ENCODE data around the gene RYR1.

RYR1 gene

DNA sequence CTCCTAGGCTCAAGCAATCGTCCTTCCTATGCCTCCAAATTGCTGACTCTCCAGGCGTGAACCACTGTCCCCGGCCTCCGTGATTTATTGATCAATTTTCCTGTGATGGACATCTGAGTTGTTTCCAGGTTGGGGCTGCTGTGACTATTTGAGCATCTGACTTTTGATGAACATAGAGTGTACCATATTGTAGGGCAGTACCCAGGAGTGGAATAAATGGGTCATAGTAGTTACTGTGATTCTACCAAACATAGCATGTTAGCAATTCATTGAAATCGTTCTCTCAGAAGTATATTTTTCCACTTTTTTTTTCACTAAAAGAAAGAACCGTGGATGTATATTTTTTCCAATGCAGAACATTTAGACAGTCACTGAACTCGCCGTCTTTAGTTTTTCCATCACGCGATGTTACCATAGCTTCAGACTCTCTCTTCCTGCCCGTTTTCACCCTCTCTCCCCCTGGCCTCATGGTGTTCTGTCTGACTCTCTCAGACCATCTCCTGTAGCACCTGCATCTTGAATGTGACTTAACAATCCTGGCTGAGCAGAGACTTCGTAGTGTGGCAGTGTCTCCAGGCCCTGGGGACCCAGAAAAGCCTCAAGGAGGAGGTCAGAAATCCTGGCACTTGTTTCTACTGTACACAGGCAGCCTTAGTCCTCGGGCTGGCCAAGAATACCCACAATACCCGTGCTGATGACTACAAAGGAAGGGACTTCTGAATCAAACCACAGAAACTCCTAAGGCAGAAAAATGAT lies 4.3 kb upstream of the RYR1 start:
- no peak for DNase-seq

DNA sequence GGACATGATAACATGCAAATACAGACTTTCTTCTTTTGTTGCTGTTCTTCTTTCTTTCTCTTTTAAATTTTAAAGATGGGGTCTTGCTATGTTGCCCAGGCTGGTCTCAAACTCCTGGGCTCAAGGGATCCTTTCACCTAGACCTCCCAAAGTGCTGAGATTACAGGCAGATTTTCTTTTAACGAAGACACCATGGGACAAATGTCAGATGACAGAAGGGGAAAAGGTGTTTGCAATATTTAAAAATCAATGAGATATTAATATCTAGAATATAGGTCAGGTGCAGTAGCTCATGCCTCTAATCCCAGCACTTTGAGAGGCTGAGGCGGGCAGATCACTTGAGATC lies 3.7 kb upstream of the RYR1 start:
- no peak for DNase-seq

DNA sequence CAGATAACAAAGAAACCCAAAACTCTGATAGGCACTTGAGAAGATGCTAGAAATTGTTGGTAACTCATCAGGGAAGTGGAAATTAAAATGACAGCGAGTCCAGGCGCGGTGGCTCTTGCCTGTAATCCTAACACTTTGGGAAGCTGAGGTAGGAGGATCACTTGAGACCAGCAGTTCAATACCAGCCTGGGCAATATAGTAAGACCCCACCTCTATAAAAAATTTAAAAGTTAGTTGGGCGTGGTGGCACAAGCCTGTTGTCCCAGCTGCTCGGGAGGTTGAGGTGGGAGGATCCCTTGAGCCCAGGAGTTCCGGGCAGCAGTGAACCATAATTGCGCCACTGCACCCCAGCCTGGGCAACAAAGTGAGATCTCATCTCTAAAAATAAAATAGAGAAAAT lies 2.6 kb upstream of the RYR1 start:
- DNase-seq: no peak

DNA sequence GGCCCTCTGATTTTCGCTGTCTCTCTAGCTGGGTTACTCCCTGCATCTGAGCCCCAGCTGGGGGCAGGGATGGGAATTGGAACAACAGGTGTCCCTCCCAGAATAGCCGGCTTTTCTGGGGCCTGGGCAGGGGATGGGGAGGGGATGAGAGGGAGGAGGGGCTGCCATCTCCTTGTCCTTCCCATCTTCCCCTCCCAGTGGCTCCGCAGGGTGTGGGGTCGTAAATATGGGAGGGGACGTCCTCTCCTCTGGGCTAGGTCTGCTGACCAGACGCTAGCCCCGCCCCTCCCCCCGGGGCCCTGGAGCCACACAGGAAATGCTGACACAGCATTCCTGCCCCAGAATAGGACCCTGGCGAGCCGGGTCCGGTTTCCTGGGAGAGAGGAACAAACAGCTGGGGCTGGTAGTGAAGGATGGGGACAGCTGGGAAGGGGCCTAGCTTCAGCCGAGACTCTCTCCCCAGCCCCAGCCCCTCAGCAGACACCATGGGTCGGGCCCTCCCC lies 1.1 kb downstream of the RYR1 start:
- DNase-seq: no peak

DNA sequence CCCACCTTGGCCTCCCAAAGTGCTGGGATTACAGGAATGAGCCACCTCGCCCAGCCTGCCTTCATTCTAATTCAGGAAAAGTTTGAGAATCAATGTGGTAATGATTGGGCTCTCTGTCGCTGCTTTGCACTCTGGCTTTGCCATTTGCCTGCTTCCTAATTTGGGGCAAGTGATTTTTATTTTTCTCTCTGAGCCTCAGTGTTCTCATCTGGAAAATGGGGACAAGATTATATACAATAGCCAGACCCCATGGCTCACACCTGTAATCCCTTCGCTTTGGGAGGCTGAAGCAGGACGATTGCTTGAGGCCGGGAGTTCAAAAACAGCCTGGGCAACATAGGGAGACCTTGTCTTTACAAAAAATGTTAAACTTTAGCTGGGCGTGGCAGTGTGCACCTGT lies 3.8 kb downstream of the RYR1 start:
- DNase-seq: no peak

DNA sequence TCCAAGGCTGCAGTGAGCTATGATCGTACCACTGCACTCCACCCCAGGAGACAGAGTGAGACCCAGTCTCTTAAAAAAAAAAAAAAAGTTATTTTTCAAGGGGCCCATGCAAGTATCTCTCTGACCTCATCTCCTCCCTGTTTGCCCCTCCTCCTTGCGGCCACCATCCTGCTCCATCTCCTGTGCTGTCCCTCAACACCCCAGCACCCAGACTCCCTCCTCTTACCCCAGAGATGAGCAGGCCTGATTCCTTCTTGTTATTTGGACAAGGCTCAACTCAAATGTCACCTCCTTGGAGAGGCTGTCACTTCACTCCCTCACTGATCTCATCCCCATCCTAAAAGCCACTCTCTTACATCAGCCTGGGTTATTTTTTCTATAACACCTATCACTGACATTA lies 4.4 kb downstream of the RYR1 start:
- DNase-seq: no peak

DNA sequence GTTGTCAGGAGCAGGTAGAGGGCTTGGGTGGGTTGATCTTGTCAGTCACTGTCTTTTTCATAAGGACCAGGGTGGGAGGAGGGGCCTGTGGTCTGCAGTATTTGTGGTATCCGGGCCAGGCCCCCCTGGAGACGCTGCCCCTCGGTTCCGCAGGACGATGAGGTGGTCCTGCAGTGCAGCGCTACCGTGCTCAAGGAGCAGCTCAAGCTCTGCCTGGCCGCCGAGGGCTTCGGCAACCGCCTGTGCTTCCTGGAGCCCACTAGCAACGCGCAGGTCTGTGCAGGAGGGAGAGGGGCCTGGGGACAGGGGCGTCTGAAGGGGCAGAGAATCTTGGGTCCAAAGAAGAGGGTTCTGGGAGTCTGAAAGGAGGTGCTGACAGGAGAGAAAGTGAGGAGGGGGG lies 7.1 kb downstream of the RYR1 start:
- DNase-seq: no peak

DNA sequence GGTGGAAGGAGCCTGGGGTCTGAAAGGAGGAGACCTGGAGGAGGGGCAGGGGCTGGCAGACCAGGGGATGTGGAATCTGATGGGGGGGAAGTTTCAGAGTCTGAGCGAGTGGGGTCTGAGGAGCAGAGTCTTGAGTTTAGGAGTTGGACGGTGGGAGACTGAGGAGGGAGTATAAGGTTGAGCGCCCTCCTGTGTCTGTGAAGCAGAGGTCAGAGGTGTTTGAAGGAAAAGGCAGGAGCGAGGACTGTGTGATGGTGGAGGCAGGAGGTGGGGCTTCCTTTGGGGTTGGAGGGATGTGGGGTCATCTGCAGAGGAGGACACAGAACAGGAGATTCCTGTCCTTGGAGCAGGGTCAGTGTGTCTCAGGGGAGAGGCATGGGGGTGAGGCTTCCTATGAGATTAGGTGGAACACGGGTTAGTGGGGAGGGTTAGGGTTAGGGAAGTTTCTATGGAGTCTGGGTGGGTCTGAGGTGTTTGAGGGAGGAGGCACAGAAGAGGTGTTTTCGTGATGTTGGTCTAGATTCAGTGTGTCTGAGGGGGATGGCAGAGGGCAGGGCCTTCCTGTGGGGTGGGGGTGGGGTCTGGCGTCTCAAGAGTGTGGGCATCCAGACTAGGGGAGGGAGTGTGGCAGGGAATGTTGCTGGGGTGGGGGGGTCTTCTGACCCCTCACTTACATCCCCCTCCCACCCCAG lies 8.3 kb downstream of the RYR1 start:
- DNase-seq: no peak

DNA sequence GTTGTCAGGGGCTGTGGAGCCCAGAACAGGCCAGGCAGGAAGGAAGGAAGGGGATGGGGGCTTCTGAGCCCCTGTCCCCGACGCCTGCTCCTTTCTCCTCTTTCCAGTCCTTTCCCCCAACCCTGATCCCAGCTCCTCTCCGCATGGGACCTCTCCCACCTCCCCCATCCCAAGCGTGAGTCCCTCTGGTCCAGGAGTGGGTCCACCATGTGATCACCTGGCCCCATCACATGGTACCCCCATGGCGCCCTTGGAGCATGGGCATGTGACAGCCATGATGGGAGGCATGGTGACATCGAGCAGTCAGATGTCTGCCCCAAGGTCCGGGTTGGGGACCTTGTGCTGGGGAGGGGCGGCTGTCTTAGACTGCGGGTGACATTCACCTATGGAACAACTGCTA lies 9.2 kb downstream of the RYR1 start:
- DNase-seq: no peak

DNA sequence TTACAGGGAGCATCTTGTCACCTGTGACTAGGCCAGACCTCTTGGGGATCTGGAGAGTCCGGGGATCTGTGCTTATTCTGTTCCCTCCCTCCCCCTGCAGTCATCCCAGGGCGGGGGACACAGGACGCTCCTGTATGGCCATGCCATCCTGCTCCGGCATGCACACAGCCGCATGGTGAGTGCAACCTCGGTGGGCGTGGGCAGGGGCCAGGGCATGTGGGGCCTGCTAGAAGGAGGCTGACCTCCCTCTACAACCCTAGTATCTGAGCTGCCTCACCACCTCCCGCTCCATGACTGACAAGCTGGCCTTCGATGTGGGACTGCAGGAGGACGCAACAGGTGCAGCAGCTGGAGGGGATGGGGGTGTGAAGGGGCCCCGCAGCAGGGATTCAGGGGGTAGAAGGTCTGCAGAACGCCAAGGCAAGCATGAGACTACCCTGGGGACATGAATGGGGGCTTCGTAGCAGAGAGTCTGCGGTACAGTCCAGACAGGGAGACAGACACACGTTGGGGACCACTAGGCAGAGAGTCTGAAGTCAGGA lies 10.0 kb downstream of the RYR1 start:
- no peak for DNase-seq

DNA sequence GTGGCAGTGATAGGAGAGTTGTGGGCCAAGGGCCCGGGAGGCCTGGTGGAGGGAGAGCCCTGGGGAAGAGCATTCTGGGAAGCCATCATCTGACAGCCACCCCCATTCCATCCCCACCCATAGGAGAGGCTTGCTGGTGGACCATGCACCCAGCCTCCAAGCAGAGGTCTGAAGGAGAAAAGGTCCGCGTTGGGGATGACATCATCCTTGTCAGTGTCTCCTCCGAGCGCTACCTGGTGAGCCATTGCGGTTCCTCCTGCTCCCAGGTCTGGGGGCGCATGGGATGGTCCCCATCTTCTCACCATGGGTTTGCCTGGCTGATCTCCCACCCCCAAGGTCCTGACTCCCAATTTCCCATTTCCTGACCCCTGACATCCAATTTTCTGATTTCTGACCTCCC lies 10.5 kb downstream of the RYR1 start:
- no peak for DNase-seq

DNA sequence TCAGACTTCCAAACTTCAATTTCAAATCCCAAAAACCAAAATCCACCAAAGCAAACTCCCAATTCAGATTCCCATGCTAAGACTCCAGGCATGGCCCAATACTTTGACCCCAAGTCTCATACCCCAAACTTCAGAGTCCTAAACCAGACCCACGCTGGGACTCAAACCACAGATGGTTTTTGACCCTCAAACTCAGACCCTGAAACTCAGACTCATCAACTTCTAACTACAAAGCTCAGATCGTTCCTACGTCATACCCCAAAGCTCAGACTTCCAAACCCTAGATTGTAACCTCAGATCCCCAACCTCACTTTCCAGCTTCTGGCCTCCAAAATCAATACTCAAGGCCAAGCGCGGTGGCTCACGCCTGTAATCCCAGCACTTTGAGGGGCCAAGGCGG lies 11.9 kb downstream of the RYR1 start:
- DNase-seq: no peak

DNA sequence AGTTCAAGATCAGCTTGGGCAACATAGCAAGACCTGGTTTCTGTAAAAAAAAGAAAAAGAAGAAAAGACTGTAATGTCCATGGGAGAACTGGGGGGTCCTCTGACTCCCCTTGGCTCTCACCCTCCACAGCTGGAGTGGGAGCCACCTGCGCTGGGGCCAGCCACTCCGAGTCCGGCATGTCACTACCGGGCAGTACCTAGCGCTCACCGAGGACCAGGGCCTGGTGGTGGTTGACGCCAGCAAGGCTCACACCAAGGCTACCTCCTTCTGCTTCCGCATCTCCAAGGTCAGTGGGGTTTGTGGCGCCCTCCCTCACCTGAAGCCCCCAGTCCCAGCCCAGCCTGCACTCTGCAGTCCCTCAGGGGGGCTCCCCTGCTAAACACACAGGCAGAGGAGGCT lies 14.7 kb downstream of the RYR1 start:
- no peak for DNase-seq

DNA sequence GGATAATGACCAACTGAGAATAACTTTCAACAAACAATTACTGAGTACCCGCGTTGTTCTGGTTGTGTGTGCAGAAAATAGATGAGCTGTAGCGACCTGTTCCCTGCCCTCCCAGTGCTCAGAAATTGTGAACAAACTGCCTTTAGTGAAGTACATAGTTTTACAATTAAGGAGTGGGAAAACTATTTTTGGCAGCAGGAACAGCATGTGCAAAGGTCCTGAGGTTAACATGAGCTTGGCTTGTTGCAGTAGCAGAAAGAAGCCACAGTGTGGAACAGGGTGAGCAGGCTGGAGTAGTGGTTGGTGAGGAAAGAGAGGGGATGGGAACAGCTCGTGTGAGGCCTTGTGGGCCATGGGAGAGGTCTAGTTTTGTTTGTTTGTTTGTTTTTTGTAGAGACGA lies 16.0 kb downstream of the RYR1 start:
- DNase-seq: no peak

DNA sequence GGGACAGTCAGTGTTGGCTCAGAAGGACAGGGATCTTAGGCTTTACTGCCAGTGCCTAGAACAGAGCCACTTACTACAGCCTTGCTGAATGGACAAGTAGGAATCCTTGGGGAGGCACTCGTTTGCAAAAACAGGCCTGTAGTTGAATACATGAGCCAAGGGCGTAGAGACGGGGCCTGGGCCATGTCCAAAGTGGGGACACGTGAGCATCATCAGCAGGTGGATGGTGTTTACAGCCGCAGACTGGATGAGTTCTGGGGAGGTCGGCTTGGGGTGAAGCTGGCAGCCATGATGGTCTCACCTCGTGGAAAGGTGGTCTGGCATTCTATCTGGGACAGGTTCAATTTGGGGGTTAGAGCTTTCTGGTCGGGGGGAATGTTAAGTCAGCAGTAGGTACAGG lies 17.5 kb downstream of the RYR1 start:
- no peak for DNase-seq

DNA sequence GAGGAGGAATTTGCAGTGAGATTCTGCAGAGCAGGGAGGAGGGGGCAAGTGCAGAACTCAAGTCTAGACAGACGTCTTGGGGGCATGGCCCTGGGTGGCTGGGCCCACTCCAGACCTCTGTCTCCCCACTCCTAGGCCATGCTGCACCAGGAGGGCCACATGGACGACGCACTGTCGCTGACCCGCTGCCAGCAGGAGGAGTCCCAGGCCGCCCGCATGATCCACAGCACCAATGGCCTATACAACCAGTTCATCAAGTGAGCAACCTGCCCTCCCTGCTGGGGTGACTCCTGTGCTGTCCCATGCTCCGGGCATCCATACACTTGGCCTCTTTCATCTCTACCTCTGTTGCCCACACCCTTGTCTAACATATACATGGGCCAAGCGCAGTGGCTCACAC lies 18.1 kb downstream of the RYR1 start:
- no peak for DNase-seq

DNA sequence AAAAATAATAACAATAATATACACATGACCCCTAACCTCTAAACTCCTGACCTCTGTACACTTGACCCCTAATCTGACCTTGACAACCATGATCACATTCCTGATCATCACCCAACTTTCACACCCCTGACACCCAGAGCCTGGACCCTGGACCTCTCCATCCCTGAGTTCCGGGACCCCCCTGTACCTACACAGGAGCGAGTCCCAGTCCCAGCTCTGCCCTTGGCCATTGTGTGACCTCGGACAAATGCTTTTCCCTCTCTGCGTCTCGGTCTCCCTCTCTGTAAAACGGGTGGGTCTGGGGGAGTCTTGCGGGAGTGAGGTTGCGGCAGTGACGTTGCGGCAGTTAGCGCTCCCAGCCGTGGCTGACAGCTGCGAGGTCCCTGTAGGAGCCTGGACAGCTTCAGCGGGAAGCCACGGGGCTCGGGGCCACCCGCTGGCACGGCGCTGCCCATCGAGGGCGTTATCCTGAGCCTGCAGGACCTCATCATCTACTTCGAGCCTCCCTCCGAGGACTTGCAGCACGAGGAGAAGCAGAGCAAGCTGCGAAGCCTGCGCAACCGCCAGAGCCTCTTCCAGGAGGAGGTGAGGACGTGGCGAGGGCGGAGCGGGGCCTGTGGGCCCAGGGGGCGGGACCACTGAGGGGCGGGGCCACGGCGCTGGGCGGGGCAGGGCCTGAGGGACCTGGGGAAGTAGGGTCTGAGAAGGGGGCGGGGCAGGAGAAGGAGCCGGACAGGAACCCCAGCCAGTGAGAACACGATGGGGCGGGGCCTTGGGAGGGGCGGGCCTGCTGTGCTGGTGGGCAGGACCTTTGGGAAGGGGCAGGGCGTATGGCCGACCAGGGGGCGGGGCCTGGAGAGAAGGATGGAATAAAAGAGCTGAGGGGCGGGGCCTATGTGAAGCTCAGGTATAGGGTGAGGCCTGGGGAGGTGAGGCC lies 19.2 kb downstream of the RYR1 start:
- DNase-seq: peak in 1 of 2 experiments; percentile 9

DNA sequence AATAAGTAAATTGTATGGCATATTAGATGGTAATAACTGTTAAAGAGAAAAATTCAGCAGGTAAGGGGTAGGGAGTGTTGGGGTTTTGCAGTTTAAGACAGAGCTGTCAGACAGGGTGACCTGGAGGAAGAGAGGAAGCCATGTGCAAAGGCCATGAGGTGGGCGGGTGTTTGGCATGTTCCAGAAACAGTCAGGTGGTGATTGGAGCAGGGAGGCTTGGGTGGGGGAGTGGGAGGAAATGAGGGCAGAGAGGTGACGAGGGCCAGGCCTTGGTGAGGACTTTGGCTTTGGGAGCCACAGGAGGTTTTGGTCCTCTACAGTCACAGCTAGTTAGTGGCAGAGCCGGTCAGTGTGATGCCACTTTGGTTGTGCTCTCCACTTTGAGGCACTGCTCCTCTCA lies 20.1 kb downstream of the RYR1 start:
- no peak for DNase-seq

DNA sequence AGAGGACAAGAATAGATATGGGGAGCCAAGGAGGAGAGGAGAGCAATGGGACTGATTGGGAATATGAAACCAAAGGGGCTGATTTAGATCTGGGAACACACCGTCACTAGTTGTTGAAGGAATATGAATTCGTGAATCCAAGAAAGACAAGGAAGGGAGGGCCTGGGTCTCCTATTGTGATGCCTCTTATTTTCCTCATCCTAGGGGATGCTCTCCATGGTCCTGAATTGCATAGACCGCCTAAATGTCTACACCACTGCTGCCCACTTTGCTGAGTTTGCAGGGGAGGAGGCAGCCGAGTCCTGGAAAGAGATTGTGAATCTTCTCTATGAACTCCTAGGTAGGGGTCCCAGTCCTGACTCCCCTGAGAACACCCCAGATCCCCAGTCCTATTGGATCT lies 21.5 kb downstream of the RYR1 start:
- no peak for DNase-seq

DNA sequence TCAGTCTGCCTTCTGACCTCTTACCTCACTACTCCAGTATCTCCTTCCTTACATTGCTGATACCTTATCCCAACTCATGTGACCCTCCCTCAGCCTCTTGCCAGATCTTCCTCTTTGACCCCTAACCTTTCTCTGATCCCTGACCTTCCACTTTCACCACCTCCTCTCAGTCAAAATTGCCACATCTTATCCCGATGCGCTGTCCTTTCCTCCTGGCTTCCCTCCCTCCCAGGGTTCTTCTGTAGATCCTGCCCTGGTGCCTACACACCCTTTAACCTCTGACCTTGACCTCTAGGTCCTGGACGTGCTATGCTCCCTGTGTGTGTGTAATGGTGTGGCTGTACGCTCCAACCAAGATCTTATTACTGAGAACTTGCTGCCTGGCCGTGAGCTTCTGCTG lies 23.7 kb downstream of the RYR1 start:
- DNase-seq: no peak

DNA sequence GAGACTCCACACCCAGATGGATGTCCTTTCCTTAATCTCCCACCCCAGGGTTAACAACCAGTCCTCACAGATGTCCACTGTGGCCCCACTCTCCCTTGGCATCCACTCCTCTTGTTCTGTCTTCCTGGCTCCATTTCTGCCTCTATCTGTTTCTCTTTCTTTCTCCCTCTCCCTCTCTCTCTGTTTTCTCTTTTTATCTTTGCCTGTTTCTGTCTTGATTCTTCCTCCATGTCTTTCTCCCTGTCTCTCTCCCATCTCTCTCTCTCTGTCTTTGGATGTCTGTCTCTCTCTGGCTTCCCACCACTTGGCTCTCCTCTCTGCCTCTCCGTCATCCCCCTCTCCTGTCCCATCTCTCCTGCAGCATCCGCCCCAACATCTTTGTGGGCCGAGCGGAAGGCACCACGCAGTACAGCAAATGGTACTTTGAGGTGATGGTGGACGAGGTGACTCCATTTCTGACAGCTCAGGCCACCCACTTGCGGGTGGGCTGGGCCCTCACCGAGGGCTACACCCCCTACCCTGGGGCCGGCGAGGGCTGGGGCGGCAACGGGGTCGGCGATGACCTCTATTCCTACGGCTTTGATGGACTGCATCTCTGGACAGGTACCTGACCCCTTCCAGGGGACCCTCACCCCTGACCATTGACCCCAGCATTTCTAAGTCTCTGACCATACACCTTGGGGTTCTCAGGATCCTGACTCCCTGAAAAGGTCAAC lies 24.4 kb downstream of the RYR1 start:
- no peak for DNase-seq

DNA sequence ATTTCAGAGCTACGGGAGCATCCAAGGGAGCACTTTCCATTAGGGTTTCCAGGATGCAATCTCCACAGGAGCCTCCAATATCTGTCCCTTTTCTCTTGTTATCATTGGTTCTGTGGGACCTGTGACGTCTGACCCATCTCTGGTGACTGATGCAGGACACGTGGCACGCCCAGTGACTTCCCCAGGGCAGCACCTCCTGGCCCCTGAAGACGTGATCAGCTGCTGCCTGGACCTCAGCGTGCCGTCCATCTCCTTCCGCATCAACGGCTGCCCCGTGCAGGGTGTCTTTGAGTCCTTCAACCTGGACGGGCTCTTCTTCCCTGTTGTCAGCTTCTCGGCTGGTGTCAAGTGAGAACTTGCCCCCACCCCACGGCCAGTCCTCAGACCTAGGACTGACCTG lies 25.5 kb downstream of the RYR1 start:
- no peak for DNase-seq

DNA sequence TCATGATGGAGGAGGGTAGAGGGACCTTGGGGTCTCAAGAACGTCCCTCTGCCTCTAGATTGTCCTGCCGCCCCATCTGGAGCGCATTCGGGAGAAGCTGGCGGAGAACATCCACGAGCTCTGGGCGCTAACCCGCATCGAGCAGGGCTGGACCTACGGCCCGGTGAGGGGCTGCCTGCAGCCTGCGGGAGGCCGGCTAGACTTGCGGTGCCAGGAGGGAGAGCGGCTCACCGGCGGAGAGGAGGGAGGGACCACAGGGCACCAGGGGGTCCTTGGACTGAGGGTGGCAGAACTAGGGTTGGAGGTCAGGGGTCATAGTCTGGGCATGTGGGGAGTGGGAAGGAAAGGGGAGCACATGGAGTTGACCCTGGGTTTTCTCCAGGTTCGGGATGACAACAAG lies 29.9 kb downstream of the RYR1 start:
- DNase-seq: no peak

Measured in NCI-H187 (cell line).